Muscle of leg (tissue), 11 donors: ENCODE results near the gene PCNX4. TPM values are rescaled to one million over a fixed set of nuclear protein-coding genes. Genes with fewer than 3 reads are reported as not detected.

ENCODE experiments used
- DNase-seq: peaks from one replicate; pipeline ENCODE4 v3.0.0; 2013
- H3K27ac ChIP-seq: one replicate; pipeline ENCODE4 v1.5.1; 2013; ENCODE audit warnings: mild to moderate bottlenecking, low read length, control low read depth
- H3K27me3 ChIP-seq: one replicate; pipeline ENCODE4 v1.6.1; 2013; ENCODE audit warnings: low read length; ENCODE audit not compliant: control insufficient read depth, insufficient read depth
- H3K36me3 ChIP-seq: one replicate; pipeline ENCODE4 v1.6.1; 2013; ENCODE audit warnings: low read length; ENCODE audit not compliant: control insufficient read depth, insufficient read depth
- H3K4me1 ChIP-seq: one replicate; pipeline ENCODE4 v1.6.1; 2013; ENCODE audit warnings: low read length; ENCODE audit not compliant: control insufficient read depth, insufficient read depth
- H3K4me3 ChIP-seq: one replicate; pipeline ENCODE4 v1.5.1; 2013; ENCODE audit warnings: low read length, control low read depth
- H3K9me3 ChIP-seq: replicated peaks from 2 replicates; pipeline ENCODE4 v1.6.1; 2013; ENCODE audit warnings: low read depth, low read length; ENCODE audit not compliant: control insufficient read depth
- WGBS: methylation state at CpG from one replicate; pipeline ENCODE4 v1.1.5; 2013; ENCODE audit warnings: missing lambda C conversion rate; ENCODE audit not compliant: insufficient coverage; 5-methylcytosine and 5-hydroxymethylcytosine counted together
- polyA plus RNA-seq, 8 donors: library from polyadenylated mRNA; unstranded; fragments of 120-200 nt; gene quantifications; one replicate each; pipeline versions ENCODE4 v1.2.1 to v1.2.3, GENCODE V29; 2013; ENCODE audit warnings: inconsistent platforms in 1 of 8, low replicate concordance in 1 of 8; ENCODE audit not compliant: insufficient read length in 8 of 8, insufficient read depth in 1 of 8
- total RNA-seq: library from RNA; stranded (reverse); fragments of 120-200 nt; gene quantifications from one replicate; pipeline ENCODE4 v1.2.4, GENCODE V29; 2013

Gene PCNX4
- total and polyA plus RNA-seq, 9 donors, result 44.5 to 67.3 (median 48.8) TPM

DNA sequence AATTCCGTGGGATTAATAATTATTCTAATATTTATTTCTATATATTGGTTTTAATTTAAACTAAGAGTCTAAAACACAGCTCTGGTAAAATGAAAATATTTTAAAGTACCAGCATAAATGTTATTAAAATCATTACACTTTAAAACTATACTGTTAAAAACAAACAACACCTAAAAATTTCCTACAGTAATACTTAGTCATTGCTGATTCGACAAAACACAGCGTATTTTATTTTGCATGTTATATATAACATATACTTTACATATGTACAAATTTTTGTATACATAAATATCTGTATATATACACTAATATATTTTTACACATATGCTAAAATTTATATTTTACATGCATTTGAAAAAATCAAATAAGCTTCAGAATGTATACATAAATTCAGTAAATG is 6.0 kb upstream of the PCNX4 start:
- DNase-seq, result no peak
- Histone ChIP-seq H3K27me3 (peaks cover 2% of the 10 kb centered on the region), H3K36me3 (no peaks in the 10 kb centered on the region), H3K4me3 (no peak overlapping the region), H3K4me1 (peaks cover 2% of the 10 kb centered on the region), H3K9me3 (no peaks in the 10 kb centered on the region), H3K27ac (no peak overlapping the region)
- WGBS, result no CpG with 5 or more reads among the region's 3 CpGs

DNA sequence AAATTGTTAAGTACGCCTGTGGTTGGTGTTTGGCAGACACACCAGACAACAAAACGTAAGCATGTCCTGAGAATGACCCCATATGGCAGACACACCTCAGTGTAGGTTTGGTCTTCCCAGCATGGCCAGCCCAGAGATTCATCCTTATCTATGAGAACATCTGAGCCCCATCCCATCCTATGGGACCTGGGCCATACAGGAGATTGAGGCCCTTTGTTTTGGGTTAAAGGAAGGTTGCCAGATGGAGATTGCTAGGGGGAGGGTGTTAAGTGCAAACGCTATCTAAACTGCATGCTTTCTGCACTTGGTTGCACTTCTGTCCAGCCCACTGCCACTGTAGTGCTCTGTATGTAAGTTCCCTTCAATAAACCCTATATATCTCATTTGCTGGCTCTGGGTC is 4.1 kb upstream of the PCNX4 start:
- Histone ChIP-seq H3K4me3 (no peak overlapping the region), H3K27ac (no peak overlapping the region), H3K36me3 (no peaks in the 10 kb centered on the region), H3K27me3 (peaks cover 2% of the 10 kb centered on the region), H3K9me3 (no peaks in the 10 kb centered on the region), H3K4me1 (peaks cover 2% of the 10 kb centered on the region)
- no peak for DNase-seq
- WGBS, result 81% methylated on average over 2 of the region's 3 CpGs

DNA sequence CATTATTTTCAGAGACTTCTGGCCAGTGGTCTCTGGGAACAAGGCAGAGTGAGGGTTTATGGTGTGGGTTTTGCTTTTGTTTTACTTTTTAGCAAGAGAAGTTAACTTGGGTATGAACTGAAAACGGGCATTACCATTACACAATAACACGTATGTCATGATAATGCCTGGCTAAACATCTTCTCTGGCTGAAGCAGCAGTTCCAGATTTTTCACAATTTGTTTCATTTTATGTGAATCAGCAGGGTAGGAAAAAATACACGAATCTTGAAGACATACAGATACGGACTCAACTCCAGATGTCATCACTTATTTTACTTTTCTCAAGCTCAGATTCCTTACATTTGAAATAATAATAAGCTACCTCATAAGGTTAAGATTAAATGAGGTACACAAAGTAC is 2.5 kb upstream of the PCNX4 start:
- Histone ChIP-seq H3K36me3 (no peaks in the 10 kb centered on the region), H3K27ac (no peak overlapping the region), H3K9me3 (no peaks in the 10 kb centered on the region), H3K4me1 (peaks cover 4% of the 10 kb centered on the region), H3K27me3 (peaks cover 2% of the 10 kb centered on the region), H3K4me3 (no peak overlapping the region)
- DNase-seq, result no peak
- no CpG with 5 or more reads among the region's 4 CpGs for WGBS

DNA sequence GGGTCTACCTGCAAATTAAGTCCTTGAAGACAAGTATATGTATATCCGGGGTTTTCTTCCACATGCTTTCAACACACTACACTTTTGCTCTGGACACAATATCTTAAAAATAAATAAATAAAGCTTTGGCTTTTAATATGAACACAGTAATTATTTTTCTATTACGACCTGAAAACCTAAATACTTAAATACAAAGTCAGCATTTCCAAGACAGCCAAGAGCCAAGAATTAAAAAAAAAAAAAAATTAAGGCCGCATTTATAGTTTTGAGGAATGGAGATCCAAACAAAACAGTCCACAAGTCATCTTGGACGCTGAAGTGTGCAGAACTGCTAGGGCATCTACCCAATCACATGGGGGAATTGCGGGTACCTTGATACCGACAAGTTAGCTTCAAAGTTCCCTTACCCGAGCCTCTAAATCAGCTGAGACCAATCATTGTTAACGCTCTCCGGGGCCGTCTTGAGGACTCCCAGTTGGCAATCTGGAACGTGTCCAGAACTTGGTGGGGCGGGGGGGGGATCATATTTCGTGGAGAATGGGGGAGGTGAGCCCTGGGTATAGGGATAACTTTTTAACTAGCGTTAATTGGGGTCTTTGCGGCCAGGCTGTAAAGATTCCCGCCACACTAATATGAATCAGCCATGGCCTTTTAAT is 731 bp upstream of the PCNX4 start:
- Histone ChIP-seq H3K4me1 (peaks cover 12% of the 10 kb centered on the region), H3K36me3 (no peaks in the 10 kb centered on the region), H3K9me3 (no peaks in the 10 kb centered on the region), H3K4me3 (peak overlapping the region; percentile 95), H3K27ac (peak overlapping the region; percentile 99), H3K27me3 (peaks cover 2% of the 10 kb centered on the region)
- DNase-seq, result peak; percentile 85
- 4% methylated on average over 5 of the region's 16 CpGs for WGBS

DNA sequence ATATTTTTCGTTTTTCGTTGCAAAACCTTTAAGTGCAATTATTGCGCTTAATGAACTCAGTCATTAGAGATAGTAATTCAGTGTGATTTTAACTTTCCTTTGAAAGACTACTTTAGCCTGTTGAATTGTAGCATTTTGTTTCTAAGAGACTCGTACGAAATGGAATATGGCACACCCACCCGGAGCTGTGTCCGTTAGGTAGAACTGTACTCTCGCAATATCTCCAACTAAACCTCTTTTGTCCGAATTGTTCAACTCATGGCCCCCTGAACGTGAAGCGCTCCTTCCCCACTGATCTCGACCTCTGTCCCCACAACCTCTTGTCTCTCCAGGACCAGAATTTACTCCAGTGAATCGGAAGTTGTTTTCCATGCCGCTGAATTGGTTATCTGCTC is 800 bp downstream of the PCNX4 start:
- Histone ChIP-seq H3K27me3 (peaks cover 2% of the 10 kb centered on the region), H3K4me3 (peak overlapping the region; percentile 95), H3K36me3 (peaks cover 3% of the 10 kb centered on the region), H3K27ac (peak overlapping the region; percentile 99), H3K9me3 (no peaks in the 10 kb centered on the region), H3K4me1 (peaks cover 12% of the 10 kb centered on the region)
- peak; percentile 78 for DNase-seq
- 0% methylated on average over 7 of the region's 14 CpGs for WGBS

DNA sequence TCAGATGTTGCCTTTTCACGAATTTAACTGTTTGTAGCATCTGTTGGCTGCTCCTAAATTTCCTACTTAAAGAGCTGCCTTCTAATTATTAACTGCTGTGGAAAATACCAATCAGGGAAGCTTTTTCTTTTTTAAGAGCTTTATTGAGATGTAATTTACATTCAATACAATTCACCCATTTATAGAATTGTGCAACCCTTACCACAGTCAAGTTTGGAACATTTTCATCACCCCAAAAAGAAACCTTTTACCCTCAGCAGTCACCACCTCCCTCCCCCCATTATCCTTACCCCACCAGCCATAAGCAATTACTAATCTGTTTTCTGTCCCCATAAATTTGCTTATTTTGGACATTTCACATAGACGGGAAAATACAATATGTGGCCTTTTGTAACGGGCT is 1.4 kb downstream of the PCNX4 start:
- H3K4me1 ChIP-seq, result peaks cover 12% of the 10 kb centered on the region
- H3K9me3 ChIP-seq, result no peaks in the 10 kb centered on the region
- H3K4me3 ChIP-seq, result peak overlapping the region; percentile 95
- no peak for DNase-seq
- no peaks in the 10 kb centered on the region for H3K27me3 ChIP-seq
- peak overlapping the region; percentile 99 for H3K27ac ChIP-seq
- WGBS, result no CpG with 5 or more reads among the region's 3 CpGs
- H3K36me3 ChIP-seq, result peaks cover 5% of the 10 kb centered on the region

DNA sequence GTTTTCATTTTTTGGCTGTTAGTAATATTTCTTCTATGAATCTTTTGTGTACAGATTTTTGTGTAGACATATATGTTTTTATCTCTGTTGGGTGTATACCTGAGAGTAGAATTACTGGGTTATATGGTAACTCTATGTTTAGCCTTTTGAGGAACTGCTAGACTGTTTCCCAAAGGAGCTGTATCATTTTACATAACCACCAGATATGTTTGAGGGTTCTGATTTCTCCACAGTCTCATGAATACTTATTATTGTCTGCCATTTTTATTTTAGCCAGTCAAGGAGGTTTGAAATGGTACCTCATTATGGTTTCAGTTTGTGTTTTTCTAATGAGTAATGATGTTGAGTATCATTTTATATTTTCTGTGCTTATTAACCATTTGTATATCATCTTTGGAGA is 1.9 kb downstream of the PCNX4 start:
- no peaks in the 10 kb centered on the region for H3K9me3 ChIP-seq
- H3K36me3 ChIP-seq, result peaks cover 6% of the 10 kb centered on the region
- H3K4me3 ChIP-seq, result peak overlapping the region; percentile 95
- H3K27me3 ChIP-seq, result no peaks in the 10 kb centered on the region
- peaks cover 12% of the 10 kb centered on the region for H3K4me1 ChIP-seq
- DNase-seq, result no peak
- peak overlapping the region; percentile 99 for H3K27ac ChIP-seq

DNA sequence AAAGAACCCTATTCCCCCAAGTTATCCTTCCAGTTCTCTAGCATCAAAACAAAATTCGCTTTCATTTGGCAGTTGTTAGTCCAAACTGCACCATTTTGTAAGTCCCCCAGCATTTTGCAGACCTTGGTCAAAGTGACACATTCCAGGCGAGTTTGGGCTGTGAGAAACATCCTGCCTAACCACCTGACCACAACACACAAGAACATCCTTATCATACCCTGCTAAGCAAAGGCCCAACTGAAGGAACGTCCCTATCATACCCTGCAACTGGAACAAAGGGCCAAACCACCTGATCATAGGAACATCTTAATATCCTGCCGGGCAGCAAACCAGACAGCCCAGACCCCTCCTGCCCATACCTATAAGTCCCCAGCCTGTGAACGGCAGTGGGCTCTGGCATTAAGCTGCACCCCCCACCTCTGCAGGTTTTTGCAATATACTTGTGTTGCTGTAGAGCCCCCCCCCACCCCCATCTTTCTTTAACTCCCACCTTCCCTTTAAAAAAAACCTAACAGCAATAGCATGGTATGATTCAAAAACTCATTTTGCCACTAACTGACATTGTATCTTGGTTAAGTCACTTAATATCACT is 2.7 kb downstream of the PCNX4 start:
- no peak overlapping the region for H3K27ac ChIP-seq
- peaks cover 12% of the 10 kb centered on the region for H3K4me1 ChIP-seq
- H3K4me3 ChIP-seq, result no peak overlapping the region
- no peaks in the 10 kb centered on the region for H3K27me3 ChIP-seq
- no peaks in the 10 kb centered on the region for H3K9me3 ChIP-seq
- 58% methylated on average over 4 of the region's 5 CpGs for WGBS
- no peak for DNase-seq
- H3K36me3 ChIP-seq, result peaks cover 6% of the 10 kb centered on the region

DNA sequence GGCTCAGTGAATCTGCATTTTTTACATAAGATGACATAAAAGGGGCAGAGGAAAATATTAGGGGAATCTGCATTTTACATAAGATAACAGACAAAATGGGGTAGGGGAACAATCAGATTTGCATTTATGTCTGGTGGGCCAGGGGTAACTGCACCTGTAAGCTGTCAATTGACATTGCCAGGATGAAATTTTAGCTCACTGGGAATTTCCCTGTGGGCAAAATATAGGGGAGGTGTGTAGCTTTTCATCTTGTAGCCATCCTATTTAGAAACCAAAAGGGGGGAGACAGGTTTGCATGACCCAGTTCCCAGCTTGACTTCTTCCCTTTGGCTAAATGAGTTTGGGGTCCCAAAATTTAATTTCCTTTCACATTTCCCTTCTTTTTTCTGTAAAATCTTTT is 3.5 kb downstream of the PCNX4 start:
- no peak overlapping the region for H3K27ac ChIP-seq
- no peak overlapping the region for H3K4me3 ChIP-seq
- no peak for DNase-seq
- H3K9me3 ChIP-seq, result no peaks in the 10 kb centered on the region
- H3K36me3 ChIP-seq, result peaks cover 6% of the 10 kb centered on the region
- H3K4me1 ChIP-seq, result peaks cover 12% of the 10 kb centered on the region
- no peaks in the 10 kb centered on the region for H3K27me3 ChIP-seq

DNA sequence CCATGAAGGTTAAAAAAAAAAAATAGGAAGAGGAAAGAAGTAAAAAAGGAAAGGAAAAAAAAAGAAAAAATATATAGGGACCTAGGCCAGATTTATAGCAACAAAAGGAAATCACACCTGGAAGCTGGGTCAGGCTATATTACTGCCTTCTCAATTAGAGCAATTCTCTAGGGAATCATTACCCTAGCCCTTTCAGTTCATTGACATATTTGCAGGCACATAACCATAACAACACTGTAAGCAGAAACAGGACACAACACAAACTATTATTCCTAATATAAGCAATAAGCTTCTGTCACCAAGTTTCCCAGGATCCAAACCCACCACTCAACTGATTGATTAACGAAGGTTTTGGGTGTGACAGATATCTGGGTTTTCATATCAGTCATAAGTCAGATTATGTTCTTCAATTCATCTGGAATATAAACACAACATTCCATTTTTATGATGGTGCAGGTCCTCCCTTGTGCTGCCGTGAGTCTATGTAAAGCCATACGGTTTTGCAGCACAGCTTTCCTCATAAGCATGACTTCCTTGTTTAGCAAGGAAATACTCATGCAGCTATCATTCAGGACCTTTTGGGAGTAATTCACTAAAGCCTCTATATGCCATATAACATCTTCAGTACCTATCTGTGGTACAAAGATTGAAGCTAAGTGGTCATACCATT is 4.2 kb downstream of the PCNX4 start:
- Histone ChIP-seq H3K4me3 (no peak overlapping the region), H3K9me3 (no peaks in the 10 kb centered on the region), H3K4me1 (peaks cover 10% of the 10 kb centered on the region), H3K27me3 (no peaks in the 10 kb centered on the region), H3K27ac (no peak overlapping the region), H3K36me3 (peaks cover 6% of the 10 kb centered on the region)
- DNase-seq, result no peak
- 17% methylated on average over 2 of the region's 3 CpGs for WGBS
